ENCODE results near the gene ELP6.

GRCh38 chr3:47533481-47533880 lies 20.0 kb upstream of the ELP6 start:
- TF ChIP-seq CHD2 (IDR thresholded peaks at IDR 0.05; ENCODE audit: low read length, partially characterized antibody) (no peak), ELK1 (IDR thresholded peaks at IDR 0.05; ENCODE audit: low read depth, low read length) (no peak), MYC (IDR thresholded peaks at IDR 0.05; ENCODE audit: borderline replicate concordance, low read length) (no peak), CTCF (IDR thresholded peaks at IDR 0.05) (no peak), USF2 (IDR thresholded peaks at IDR 0.05) (no peak), RCOR1 (IDR thresholded peaks at IDR 0.05; ENCODE audit: low read depth, low read length) (no peak), POLR2A (IDR thresholded peaks at IDR 0.05; ENCODE audit: low read length) (no peak), NFE2L2 (conservative IDR thresholded peaks at IDR 0.05; ENCODE audit: low read length) (no peak), RFX5 (IDR thresholded peaks at IDR 0.05) (no peak), RAD21 (conservative IDR thresholded peaks at IDR 0.05 in 1 of 2, IDR thresholded peaks at IDR 0.05 in 1 of 2) (no peak), PBX3 (IDR thresholded peaks at IDR 0.05) (no peak), JUNB (IDR thresholded peaks at IDR 0.05) (no peak), BHLHE40 (IDR thresholded peaks at IDR 0.05; ENCODE audit: low read depth, low read length) (no peak)

Data from A549 (cell line).